Measurements from ENCODE around the gene TNFRSF12A. TPM values are rescaled to one million over a fixed set of nuclear protein-coding genes. Genes with fewer than 3 reads are reported as not detected.

TNFRSF12A gene
- 98.1 TPM for total RNA-seq

GRCh38 chr16:3020247-3020603, at the start of gene TNFRSF12A:
Gene TNFRSF12A, plus strand, starts transcription at chr16:3020368. Its CDS starts 30 bp downstream, at chr16:3020398.
- peak; percentile 80 for DNase-seq (ENCODE audit: low spot score)

GRCh38 chr16:2970563-2970962, 49.6 kb upstream of the TNFRSF12A start:
- DNase-seq (ENCODE audit: low spot score) = no peak

- DNase-seq (ENCODE audit: low spot score) = no peak
These were observed 48.8 kb upstream of the TNFRSF12A start for GRCh38 chr16:2971134-2971984.

GRCh38 chr16:2971985-2972784, 48.0 kb upstream of the TNFRSF12A start:
- no peak for DNase-seq (ENCODE audit: low spot score)

GRCh38 chr16:2973093-2973492, 47.1 kb upstream of the TNFRSF12A start:
- no peak for DNase-seq (ENCODE audit: low spot score)

- no peak for DNase-seq (ENCODE audit: low spot score)
These were observed 46.4 kb upstream of the TNFRSF12A start for GRCh38 chr16:2973605-2974318.

- no peak for DNase-seq (ENCODE audit: low spot score)
These were observed 45.7 kb upstream of the TNFRSF12A start for GRCh38 chr16:2974319-2975056.

GRCh38 chr16:2975161-2975795, 44.9 kb upstream of the TNFRSF12A start:
- DNase-seq (ENCODE audit: low spot score) = no peak

GRCh38 chr16:2976201-2976600, 44.0 kb upstream of the TNFRSF12A start:
- DNase-seq (ENCODE audit: low spot score) = no peak

GRCh38 chr16:2976673-2977072, 43.5 kb upstream of the TNFRSF12A start:
- DNase-seq (ENCODE audit: low spot score) = no peak

GRCh38 chr16:2977440-2977839, 42.7 kb upstream of the TNFRSF12A start:
- peak; percentile 57 for DNase-seq (ENCODE audit: low spot score)

- DNase-seq (ENCODE audit: low spot score) = no peak
These were observed 40.4 kb upstream of the TNFRSF12A start for GRCh38 chr16:2979669-2980226.

- peak; percentile 93 for DNase-seq (ENCODE audit: low spot score)
These were observed 39.7 kb upstream of the TNFRSF12A start, which contains the start of gene PKMYT1 for GRCh38 chr16:2980227-2981176. Gene PKMYT1, minus strand, starts transcription at chr16:2980446. Its CDS starts 789 bp downstream, at chr16:2979657.

- DNase-seq (ENCODE audit: low spot score) = no peak
These were observed 38.8 kb upstream of the TNFRSF12A start for GRCh38 chr16:2981177-2981898.

GRCh38 chr16:2981899-2982250, 38.3 kb upstream of the TNFRSF12A start:
- DNase-seq (ENCODE audit: low spot score) = no peak

- DNase-seq (ENCODE audit: low spot score) = no peak
These were observed 37.8 kb upstream of the TNFRSF12A start for GRCh38 chr16:2982402-2982801.

GRCh38 chr16:2983706-2984136, 36.4 kb upstream of the TNFRSF12A start:
- peak; percentile 80 for DNase-seq (ENCODE audit: low spot score)

GRCh38 chr16:2985462-2985861, 34.7 kb upstream of the TNFRSF12A start:
- no peak for DNase-seq (ENCODE audit: low spot score)

- no peak for DNase-seq (ENCODE audit: low spot score)
These were observed 34.2 kb upstream of the TNFRSF12A start for GRCh38 chr16:2985893-2986355.

Data from mucosa of gallbladder (tissue), 1 donor.